GM23248 (cell line): ENCODE results near the gene AMDHD1. TPM values are rescaled to one million over a fixed set of nuclear protein-coding genes. Genes with fewer than 3 reads are reported as not detected.

Source experiments
- DNase-seq: peaks from one replicate; pipeline ENCODE4 v3.0.0-alpha.2; 2015
- H2AFZ ChIP-seq: fragments of 200-600 bp; sonication (generic); 2 replicates; pipeline ENCODE4 v1.6.1; 2016; ENCODE audit warnings: antibody characterized with exemption
- H3F3A ChIP-seq: fragments of 200-600 bp; sonication (generic); 2 replicates; pipeline ENCODE4 v1.6.1; 2016; ENCODE audit warnings: mild to moderate bottlenecking, antibody characterized with exemption, mixed run types; ENCODE audit not compliant: insufficient read depth
- H3K27ac ChIP-seq: fragments of 200-600 bp; sonication (generic); 2 replicates; pipeline ENCODE4 v1.5.1; 2016; ENCODE audit warnings: mild to moderate bottlenecking
- H3K27me3 ChIP-seq: fragments of 200-600 bp; sonication (generic); replicated peaks from 2 replicates; pipeline ENCODE4 v1.6.1; 2016; ENCODE audit warnings: mild to moderate bottlenecking; ENCODE audit not compliant: insufficient read depth
- H3K36me3 ChIP-seq: fragments of 200-600 bp; sonication (generic); 2 replicates; pipeline ENCODE4 v1.6.1; 2016; ENCODE audit warnings: low read depth, mild to moderate bottlenecking
- H3K4me1 ChIP-seq: fragments of 200-600 bp; sonication (generic); 2 replicates; pipeline ENCODE4 v1.6.1; 2016; ENCODE audit warnings: mild to moderate bottlenecking; ENCODE audit not compliant: insufficient read depth
- H3K4me2 ChIP-seq: fragments of 200-600 bp; sonication (generic); one replicate; pipeline ENCODE4 v1.6.1; 2016; ENCODE audit warnings: mild to moderate bottlenecking; ENCODE audit not compliant: unreplicated experiment
- H3K4me3 ChIP-seq: fragments of 200-600 bp; sonication (generic); 2 replicates; pipeline ENCODE4 v1.5.1; 2016; ENCODE audit warnings: mild to moderate bottlenecking
- H3K79me2 ChIP-seq: fragments of 200-600 bp; sonication (generic); 2 replicates; pipeline ENCODE4 v1.6.1; 2016; ENCODE audit warnings: mild to moderate bottlenecking; ENCODE audit not compliant: insufficient read depth
- H3K9ac ChIP-seq: fragments of 200-600 bp; sonication (generic); 2 replicates; pipeline ENCODE4 v1.6.1; 2016; ENCODE audit warnings: mild to moderate bottlenecking
- H3K9me2 ChIP-seq: fragments of 200-600 bp; sonication (generic); 2 replicates; pipeline ENCODE4 v1.6.1; 2016; ENCODE audit warnings: mixed run types, mild to moderate bottlenecking, moderate library complexity; ENCODE audit not compliant: insufficient read depth
- H3K9me3 ChIP-seq: fragments of 200-600 bp; sonication (generic); one replicate; pipeline ENCODE4 v1.6.1; 2017; ENCODE audit warnings: low read depth
- H4K20me1 ChIP-seq: fragments of 200-600 bp; sonication (generic); 2 replicates; pipeline ENCODE4 v1.6.0; 2016; ENCODE audit not compliant: insufficient read depth
- EZH2 ChIP-seq: fragments of 200-600 bp; sonication (generic); IDR thresholded peaks from 2 replicates; pipeline ENCODE4 v1.6.1; 2018; ENCODE audit warnings: antibody characterized with exemption, mild to moderate bottlenecking; ENCODE audit not compliant: insufficient read depth, poor library complexity, severe bottlenecking
- EZH2phosphoT487 ChIP-seq: fragments of 200-600 bp; sonication (generic); IDR thresholded peaks from 2 replicates; pipeline ENCODE4 v1.6.1; 2018; ENCODE audit warnings: antibody characterized with exemption, moderate library complexity, mild to moderate bottlenecking, low read depth; ENCODE audit not compliant: insufficient read depth
- WGBS, 2 experiments: methylation state at CpG; one replicate each; pipeline ENCODE4 v1.1.6; 2015 to 2017; ENCODE audit warnings: low lambda C conversion rate in 2 of 2, low coverage in 1 of 2; ENCODE audit errors: missing lambda C conversion rate in 2 of 2; 5-methylcytosine and 5-hydroxymethylcytosine counted together
- in situ Hi-C: fragments of 300-500 bp; cut with MboI; formaldehyde crosslinking; loops from 2 replicates; pipeline ENCODE4 v1.15.0; 2020
- polyA plus RNA-seq: library from polyadenylated mRNA; unstranded; fragments of >200 nt; fragmentation: Nextera tagmentation; extraction: Ambion mirVana; gene quantifications from 2 replicates; pipeline ENCODE4 v1.2.1, GENCODE V29; 2016
- total RNA-seq: library from RNA; depleted of rRNA; stranded (reverse); fragments of >200 nt; shearing (Covaris generic); gene quantifications from 2 replicates; pipeline ENCODE4 v1.2.3, GENCODE V29; 2014

AMDHD1 gene
- total and polyA plus RNA-seq, 2 experiments from 2014 or later: 0.38 to 1.1 TPM

DNA sequence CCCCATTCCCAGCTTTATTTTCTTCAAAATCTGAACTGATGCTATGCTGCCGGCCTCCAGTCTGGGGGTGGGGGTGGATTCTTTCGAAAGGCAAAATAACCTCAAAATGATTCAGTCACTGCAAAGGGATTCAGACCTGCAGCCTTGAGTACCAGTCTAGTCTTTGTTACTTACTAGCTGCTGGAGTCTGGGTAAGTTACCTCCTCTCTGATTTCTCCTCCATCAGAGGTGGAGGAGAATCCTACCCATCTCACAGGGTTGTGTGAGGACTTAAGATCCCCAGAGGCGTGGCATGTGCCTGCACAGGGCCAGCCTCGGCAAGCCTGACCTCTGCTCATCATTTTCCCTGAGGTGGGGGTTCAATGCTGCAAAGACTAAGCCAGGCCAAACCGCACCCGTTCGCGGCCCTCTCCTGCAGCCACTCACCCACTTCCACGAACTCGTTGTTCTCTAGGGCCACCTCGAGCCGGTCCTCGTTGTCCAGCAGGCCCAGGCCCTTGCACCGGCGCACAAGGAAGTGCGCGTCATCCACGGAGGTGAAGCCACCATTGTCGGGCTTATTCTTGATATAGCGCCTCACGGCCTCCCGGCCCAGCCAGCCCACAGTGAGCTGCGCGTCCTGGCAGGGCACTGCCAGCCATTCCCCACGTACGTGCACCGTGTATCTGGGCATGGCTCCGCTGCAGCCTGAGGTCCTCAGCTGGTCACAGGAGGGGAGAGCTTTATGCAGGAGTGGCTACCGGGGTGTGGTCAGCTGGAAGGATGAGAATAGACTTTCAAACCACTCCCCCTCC, 52.3 kb downstream of the AMDHD1 start:
- Histone ChIP-seq H3K9me2 (no peaks in the 10 kb centered on the region), H3F3A (no peaks in the 10 kb centered on the region), H3K4me3 (no peak overlapping the region), H3K9ac (no peak overlapping the region), H3K27me3 (0 out of 2 replicates have a peak, but pooled peaks cover 6% of the 10 kb centered on the region), H4K20me1 (no peaks in the 10 kb centered on the region), H3K9me3 (no peaks in the 10 kb centered on the region), H3K4me2 (no peak overlapping the region), H3K36me3 (no peaks in the 10 kb centered on the region), H3K4me1 (no peaks in the 10 kb centered on the region), H3K27ac (no peak overlapping the region), H3K79me2 (no peaks in the 10 kb centered on the region), H2AFZ (no peak overlapping the region)
- TF ChIP-seq EZH2phosphoT487: no peak
- WGBS, 2 experiments: 85 to 90% methylated on average over 29 of the region's 29 CpGs
- DNase-seq: no peak
- in situ Hi-C loops: loop anchor here (25.0 kb wide), 1 partner anchor 383 kb away; no protein-coding TSS in a partner anchor

DNA sequence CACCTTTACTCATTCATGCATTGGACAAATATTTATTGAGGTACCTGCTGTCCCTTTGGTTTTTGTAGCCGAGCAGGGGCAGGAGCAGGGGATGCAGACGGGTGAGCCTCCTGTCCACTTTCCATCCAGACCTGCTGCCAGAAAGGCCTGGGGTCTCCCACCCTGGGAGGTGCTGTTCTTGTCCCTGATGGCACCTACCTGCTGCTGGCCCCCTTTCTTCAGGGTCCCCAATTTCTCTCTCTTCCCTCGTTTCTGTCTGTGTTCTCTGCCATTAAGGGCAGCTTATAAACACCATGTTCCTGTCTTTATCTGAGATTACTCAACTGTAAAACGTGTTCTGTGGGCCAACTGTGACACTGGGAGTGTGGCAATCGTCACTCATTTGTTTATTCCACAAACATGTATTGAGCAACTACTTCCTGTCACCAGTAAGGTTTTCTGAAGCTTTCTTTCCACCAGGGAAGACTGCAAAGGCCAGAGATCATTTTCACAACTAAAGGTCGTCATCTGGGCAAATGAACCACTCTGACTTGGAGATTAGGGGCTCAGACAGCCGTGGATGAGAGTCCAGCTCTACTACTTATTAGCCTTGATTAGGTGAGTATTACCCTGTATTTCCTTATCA, 53.0 kb downstream of the AMDHD1 start, which contains the start of gene HAL:
Gene HAL (minus strand): TSS at position 311 of the 625 bp plus-strand sequence. CDS start 434 bp downstream, outside the sequence.
- no peak within 1 kb of the TSS for H3K4me3 ChIP-seq
- no peak within 1 kb of the TSS for H3K27ac ChIP-seq
- TF ChIP-seq EZH2: no peak
- WGBS, 2 experiments: 45 to 49% methylated on average over 7 of the region's 7 CpGs
- H3K27me3 ChIP-seq: 0 out of 2 replicates have a peak, but pooled peaks cover 3% of the 10 kb centered on the region
- no peaks in the 10 kb centered on the region for H3K4me1 ChIP-seq
- H3K9me2 ChIP-seq: no peaks in the 10 kb centered on the region
- H3K9me3 ChIP-seq: no peaks in the 10 kb centered on the region
- no peak within 1 kb of the TSS for H2AFZ ChIP-seq
- peak; percentile 20 for DNase-seq
- no peak within 1 kb of the TSS for H3K4me2 ChIP-seq
- no peaks in the 10 kb centered on the region for H3K79me2 ChIP-seq
- H3K9ac ChIP-seq: no peak within 1 kb of the TSS
- no peaks in the 10 kb centered on the region for H4K20me1 ChIP-seq
- 0 out of 2 replicates have a peak, but pooled peaks cover 5% of the 10 kb centered on the region for H3K36me3 ChIP-seq
- in situ Hi-C loops: loop anchor here (25.0 kb wide), 1 partner anchor 384 kb away; no protein-coding TSS in a partner anchor
- H3F3A ChIP-seq: no peaks in the 10 kb centered on the region

DNA sequence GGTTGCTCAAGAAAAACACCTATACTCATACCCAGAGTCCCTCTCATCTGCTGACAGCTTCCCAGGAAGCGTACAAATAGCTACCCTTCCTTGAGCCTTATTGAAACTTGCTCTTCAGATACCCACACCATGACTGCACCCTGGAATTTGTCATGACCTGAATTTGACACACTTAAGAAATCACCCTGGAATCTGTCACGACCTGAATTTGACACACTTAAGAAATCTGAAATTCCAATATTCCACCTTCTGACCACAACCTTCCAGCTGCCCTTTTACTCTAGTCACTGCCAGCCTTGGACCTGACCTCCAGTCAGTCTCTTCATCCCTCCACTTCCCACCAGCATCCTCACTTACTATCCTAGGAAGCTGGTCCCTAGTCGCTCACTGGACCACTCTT, 54.1 kb downstream of the AMDHD1 start:
- Histone ChIP-seq H3K9ac (no peak overlapping the region), H4K20me1 (no peaks in the 10 kb centered on the region), H3K27me3 (no peaks in the 10 kb centered on the region), H3K4me3 (no peak overlapping the region), H3K36me3 (peaks cover 6% of the 10 kb centered on the region; the same call in 1 of the 2 replicates), H3K79me2 (no peaks in the 10 kb centered on the region), H3K4me2 (no peak overlapping the region), H3K9me3 (no peaks in the 10 kb centered on the region), H3K27ac (no peak overlapping the region), H2AFZ (no peak overlapping the region), H3K9me2 (no peaks in the 10 kb centered on the region), H3K4me1 (no peaks in the 10 kb centered on the region), H3F3A (no peaks in the 10 kb centered on the region)
- in situ Hi-C loops: loop anchor here (25.0 kb wide), 1 partner anchor 385 kb away; no protein-coding TSS in a partner anchor
- 80 to 93% methylated on average over 3 of the region's 3 CpGs for WGBS, 2 experiments
- TF ChIP-seq EZH2phosphoT487: no peak
- no peak for TF ChIP-seq EZH2
- DNase-seq: no peak

DNA sequence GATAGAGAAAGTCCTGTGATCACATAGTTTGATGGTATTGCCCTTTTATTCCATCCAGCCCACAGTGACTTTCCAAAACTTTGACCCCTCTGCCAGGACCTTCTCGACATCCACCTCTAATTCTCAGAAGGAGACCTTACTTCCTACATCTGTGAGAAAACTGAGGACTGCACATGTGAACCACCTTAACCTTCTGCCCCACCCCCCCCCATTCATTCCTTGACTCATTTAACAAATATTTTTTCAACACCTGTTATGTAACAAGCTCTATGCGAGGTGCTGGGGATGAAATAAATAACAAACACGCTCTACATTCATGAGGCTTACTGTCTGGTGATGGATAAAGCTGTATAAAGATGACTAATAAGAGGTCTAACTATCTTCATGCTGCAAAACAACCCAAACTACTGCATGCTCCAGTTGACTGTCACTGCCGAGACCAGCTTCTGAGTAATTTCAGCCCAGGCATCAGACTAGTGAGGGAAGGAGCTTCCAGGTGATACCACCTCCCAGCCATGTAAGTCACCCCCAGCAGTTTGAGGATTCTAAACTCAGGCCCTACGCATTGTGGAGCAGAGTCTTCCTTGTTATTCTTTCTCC, 54.9 kb downstream of the AMDHD1 start:
- Histone ChIP-seq H3K9me2 (no peaks in the 10 kb centered on the region), H3K9me3 (no peaks in the 10 kb centered on the region), H3K27me3 (no peaks in the 10 kb centered on the region), H3K79me2 (no peaks in the 10 kb centered on the region), H3K9ac (no peak overlapping the region), H3K4me1 (no peaks in the 10 kb centered on the region), H4K20me1 (no peaks in the 10 kb centered on the region), H3K4me3 (no peak overlapping the region), H3F3A (no peaks in the 10 kb centered on the region), H3K36me3 (peaks cover 14% of the 10 kb centered on the region), H3K4me2 (no peak overlapping the region), H3K27ac (no peak overlapping the region), H2AFZ (no peak overlapping the region)
- no peak for TF ChIP-seq EZH2
- TF ChIP-seq EZH2phosphoT487: no peak
- in situ Hi-C loops: loop anchor here (25.0 kb wide), 1 partner anchor 386 kb away; no protein-coding TSS in a partner anchor
- 86 to 90% methylated on average over 5 of the region's 5 CpGs for WGBS, 2 experiments
- peak; percentile 9 for DNase-seq
